ENCODE results near the gene SLIT3.
"Not testable (repeated sequence)": the region's sequence is repeated elsewhere in the genome, so short reads cannot be mapped to it uniquely, and the experiment has no call there.

SLIT3 gene

GRCh38 chr5:168649306-168649705, 651.6 kb downstream of the SLIT3 start:
- Histone ChIP-seq H3K36me3 (ENCODE audit: control insufficient read depth in 1 of 2, insufficient read depth in 2 of 2, low read length in 2 of 2) (no peaks in the 10 kb centered on the region), H3K4me3 (ENCODE audit: low read depth in 1 of 2, low read length in 2 of 2) (no peak overlapping the region)

GRCh38 chr5:168648576-168648975, 652.4 kb downstream of the SLIT3 start:
- no peak overlapping the region for H3K27ac ChIP-seq (ENCODE audit: low read length)
- no peaks in the 10 kb centered on the region for H3K4me1 ChIP-seq (ENCODE audit: control insufficient read depth in 1 of 2, insufficient read depth in 2 of 2, low read length in 2 of 2)
- no peaks in the 10 kb centered on the region for H3K9me3 ChIP-seq (ENCODE audit: control insufficient read depth in 1 of 2, low read length in 2 of 2)
- no peak overlapping the region for H3K4me3 ChIP-seq (ENCODE audit: low read depth in 1 of 2, low read length in 2 of 2)
- H3K27me3 ChIP-seq (ENCODE audit: low read depth, low read length): no peaks in the 10 kb centered on the region
- no peaks in the 10 kb centered on the region for H3K36me3 ChIP-seq (ENCODE audit: control insufficient read depth in 1 of 2, insufficient read depth in 2 of 2, low read length in 2 of 2)

More at GRCh38 chr5:168649306-168649705, 651.6 kb downstream of the SLIT3 start:
- H3K27ac ChIP-seq (ENCODE audit: low read length): no peak overlapping the region
- H3K4me1 ChIP-seq (ENCODE audit: control insufficient read depth in 1 of 2, insufficient read depth in 2 of 2, low read length in 2 of 2): no peaks in the 10 kb centered on the region
- no peaks in the 10 kb centered on the region for H3K27me3 ChIP-seq (ENCODE audit: low read depth, low read length)
- H3K9me3 ChIP-seq (ENCODE audit: control insufficient read depth in 1 of 2, low read length in 2 of 2): no peaks in the 10 kb centered on the region

DNA sequence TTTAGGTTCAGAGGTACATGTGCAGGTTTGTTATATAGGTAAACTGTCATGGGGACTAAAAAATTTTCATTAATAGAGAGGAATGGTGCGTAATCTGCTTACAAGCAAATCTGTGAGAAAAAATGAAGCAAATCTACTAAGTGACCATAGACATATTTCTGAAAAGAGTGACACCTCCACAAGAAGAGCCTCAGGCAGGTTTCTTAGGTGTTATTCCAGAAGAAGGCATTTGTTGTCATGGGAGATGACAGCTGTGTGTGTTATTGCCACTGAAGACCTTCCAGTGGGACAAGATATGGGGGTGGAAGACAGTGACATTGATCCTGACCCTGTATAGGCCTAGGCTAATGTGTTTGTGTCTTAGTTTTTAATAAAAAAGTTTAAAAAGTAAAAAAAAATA, 652.9 kb downstream of the SLIT3 start:
- no peak overlapping the region for H3K27ac ChIP-seq (ENCODE audit: low read length)
- no peaks in the 10 kb centered on the region for H3K27me3 ChIP-seq (ENCODE audit: low read depth, low read length)
- H3K9me3 ChIP-seq (ENCODE audit: control insufficient read depth in 1 of 2, low read length in 2 of 2): no peaks in the 10 kb centered on the region
- no peak overlapping the region for H3K4me3 ChIP-seq (ENCODE audit: low read depth in 1 of 2, low read length in 2 of 2)
- no peaks in the 10 kb centered on the region for H3K4me1 ChIP-seq (ENCODE audit: control insufficient read depth in 1 of 2, insufficient read depth in 2 of 2, low read length in 2 of 2)
- H3K36me3 ChIP-seq (ENCODE audit: control insufficient read depth in 1 of 2, insufficient read depth in 2 of 2, low read length in 2 of 2): no peaks in the 10 kb centered on the region

DNA sequence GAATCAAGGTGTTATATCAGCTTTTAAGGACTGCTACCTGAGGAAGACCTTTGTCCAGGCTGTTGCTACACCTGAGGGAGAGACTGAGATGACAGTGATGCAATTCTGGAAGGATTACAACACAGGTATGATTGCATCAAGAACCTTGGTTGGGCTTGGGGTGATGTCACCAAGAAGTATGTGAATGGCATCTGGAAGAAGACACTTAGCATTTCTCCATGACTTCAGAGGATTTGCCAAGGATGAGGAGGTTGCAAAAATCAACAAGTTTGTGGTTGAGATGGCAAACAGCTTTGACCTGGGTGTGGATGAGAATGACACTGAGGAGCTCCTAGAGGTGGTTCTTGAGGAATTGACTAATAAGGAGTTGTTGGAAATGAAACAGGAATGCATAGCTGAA, 653.9 kb downstream of the SLIT3 start:
- Histone ChIP-seq H3K36me3 (ENCODE audit: control insufficient read depth in 1 of 2, insufficient read depth in 2 of 2, low read length in 2 of 2) (no peaks in the 10 kb centered on the region), H3K27me3 (ENCODE audit: low read depth, low read length) (no peaks in the 10 kb centered on the region), H3K9me3 (ENCODE audit: control insufficient read depth in 1 of 2, low read length in 2 of 2) (no peaks in the 10 kb centered on the region), H3K4me3 (ENCODE audit: low read depth in 1 of 2, low read length in 2 of 2) (no peak overlapping the region), H3K27ac (ENCODE audit: low read length) (no peak overlapping the region), H3K4me1 (ENCODE audit: control insufficient read depth in 1 of 2, insufficient read depth in 2 of 2, low read length in 2 of 2) (no peaks in the 10 kb centered on the region)

DNA sequence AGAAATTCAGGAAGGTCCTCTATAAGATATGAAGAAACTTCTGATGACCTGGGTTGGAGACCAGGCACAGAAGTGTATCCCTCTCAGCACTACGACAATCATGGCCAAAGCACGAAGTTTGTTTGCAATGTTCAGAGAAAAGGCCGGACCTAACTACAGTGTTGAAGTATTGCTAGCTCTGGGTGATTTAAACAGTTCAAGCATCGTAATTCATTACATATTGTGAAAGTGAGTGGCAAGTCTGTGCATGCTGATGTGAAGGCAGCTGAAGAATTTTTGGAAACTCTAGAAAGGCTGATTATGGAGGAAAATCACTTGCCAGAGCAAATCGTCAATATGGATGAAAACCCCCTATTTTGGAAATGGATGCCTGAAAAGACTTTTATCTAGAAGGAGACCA, 654.6 kb downstream of the SLIT3 start:
- Histone ChIP-seq H3K4me3 (ENCODE audit: low read depth in 1 of 2, low read length in 2 of 2) (no peak overlapping the region), H3K9me3 (ENCODE audit: control insufficient read depth in 1 of 2, low read length in 2 of 2) (no peaks in the 10 kb centered on the region), H3K36me3 (ENCODE audit: control insufficient read depth in 1 of 2, insufficient read depth in 2 of 2, low read length in 2 of 2) (no peaks in the 10 kb centered on the region), H3K27ac (ENCODE audit: low read length) (no peak overlapping the region), H3K4me1 (ENCODE audit: control insufficient read depth in 1 of 2, insufficient read depth in 2 of 2, low read length in 2 of 2) (no peaks in the 10 kb centered on the region), H3K27me3 (ENCODE audit: low read depth, low read length) (no peaks in the 10 kb centered on the region)

DNA sequence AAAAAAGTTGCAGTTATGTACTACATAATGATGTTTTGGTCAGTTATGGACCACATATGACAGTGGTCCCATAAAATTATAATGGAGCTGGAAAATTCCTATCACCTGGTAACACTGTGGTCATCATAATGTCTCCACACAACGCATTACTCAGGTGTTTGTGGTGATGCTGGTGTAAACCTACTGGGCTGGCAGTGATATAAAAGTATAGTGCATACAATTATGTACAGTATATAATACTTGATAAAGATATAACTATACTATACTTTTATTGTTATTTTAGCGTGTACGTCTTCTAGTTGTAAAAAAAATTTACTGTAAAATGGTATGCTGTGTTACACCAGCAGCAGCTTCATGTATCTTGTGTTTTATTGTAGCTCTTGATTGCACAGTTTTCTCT, 655.7 kb downstream of the SLIT3 start:
- H3K4me3 ChIP-seq (ENCODE audit: low read depth in 1 of 2, low read length in 2 of 2): no peak overlapping the region
- no peaks in the 10 kb centered on the region for H3K27me3 ChIP-seq (ENCODE audit: low read depth, low read length)
- no peaks in the 10 kb centered on the region for H3K9me3 ChIP-seq (ENCODE audit: control insufficient read depth in 1 of 2, low read length in 2 of 2)
- H3K36me3 ChIP-seq (ENCODE audit: control insufficient read depth in 1 of 2, insufficient read depth in 2 of 2, low read length in 2 of 2): no peaks in the 10 kb centered on the region
- no peaks in the 10 kb centered on the region for H3K4me1 ChIP-seq (ENCODE audit: control insufficient read depth in 1 of 2, insufficient read depth in 2 of 2, low read length in 2 of 2)
- no peak overlapping the region for H3K27ac ChIP-seq (ENCODE audit: low read length)

GRCh38 chr5:168642019-168642418, 658.9 kb downstream of the SLIT3 start:
- no peaks in the 10 kb centered on the region for H3K27me3 ChIP-seq (ENCODE audit: low read depth, low read length)
- H3K36me3 ChIP-seq (ENCODE audit: control insufficient read depth in 1 of 2, insufficient read depth in 2 of 2, low read length in 2 of 2): no peaks in the 10 kb centered on the region
- no peaks in the 10 kb centered on the region for H3K4me1 ChIP-seq (ENCODE audit: control insufficient read depth in 1 of 2, insufficient read depth in 2 of 2, low read length in 2 of 2)
- no peak overlapping the region for H3K27ac ChIP-seq (ENCODE audit: low read length)
- H3K4me3 ChIP-seq (ENCODE audit: low read depth in 1 of 2, low read length in 2 of 2): no peak overlapping the region
- H3K9me3 ChIP-seq (ENCODE audit: control insufficient read depth in 1 of 2, low read length in 2 of 2): no peaks in the 10 kb centered on the region

DNA sequence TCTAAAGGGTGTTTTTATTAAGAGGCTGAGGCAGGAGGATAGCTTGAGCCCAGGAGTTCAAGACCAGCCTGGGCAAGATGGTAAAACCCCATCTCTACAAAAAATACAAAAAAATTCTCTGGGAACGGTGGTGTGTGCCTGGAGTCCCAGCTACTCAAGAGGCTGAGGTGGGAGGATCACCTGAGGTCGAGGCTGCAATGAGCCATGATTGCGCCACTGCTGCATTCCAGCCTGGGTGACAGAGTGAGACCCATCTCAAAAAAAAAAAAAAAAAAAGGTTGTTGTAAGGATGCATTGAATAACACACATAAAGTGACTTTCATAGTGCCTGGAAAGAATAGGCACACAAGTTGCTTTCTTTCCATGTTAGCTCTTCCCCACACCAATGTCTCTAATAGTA, 662.1 kb downstream of the SLIT3 start:
- H3K27ac ChIP-seq (ENCODE audit: low read length); H3K36me3 ChIP-seq (ENCODE audit: control insufficient read depth in 1 of 2, insufficient read depth in 2 of 2, low read length in 2 of 2); H3K4me1 ChIP-seq (ENCODE audit: control insufficient read depth in 1 of 2, insufficient read depth in 2 of 2, low read length in 2 of 2); H3K27me3 ChIP-seq (ENCODE audit: low read depth, low read length); H3K9me3 ChIP-seq (ENCODE audit: control insufficient read depth in 1 of 2, low read length in 2 of 2); H3K4me3 ChIP-seq (ENCODE audit: low read depth in 1 of 2, low read length in 2 of 2): not testable (repeated sequence)

- Histone ChIP-seq H3K36me3 (ENCODE audit: control insufficient read depth in 1 of 2, insufficient read depth in 2 of 2, low read length in 2 of 2) (no peaks in the 10 kb centered on the region), H3K27me3 (ENCODE audit: low read depth, low read length) (no peaks in the 10 kb centered on the region), H3K4me1 (ENCODE audit: control insufficient read depth in 1 of 2, insufficient read depth in 2 of 2, low read length in 2 of 2) (no peaks in the 10 kb centered on the region), H3K27ac (ENCODE audit: low read length) (no peak overlapping the region), H3K4me3 (ENCODE audit: low read depth in 1 of 2, low read length in 2 of 2) (no peak overlapping the region), H3K9me3 (ENCODE audit: control insufficient read depth in 1 of 2, low read length in 2 of 2) (no peaks in the 10 kb centered on the region)
These were observed 663.1 kb downstream of the SLIT3 start for GRCh38 chr5:168637793-168638192.

DNA sequence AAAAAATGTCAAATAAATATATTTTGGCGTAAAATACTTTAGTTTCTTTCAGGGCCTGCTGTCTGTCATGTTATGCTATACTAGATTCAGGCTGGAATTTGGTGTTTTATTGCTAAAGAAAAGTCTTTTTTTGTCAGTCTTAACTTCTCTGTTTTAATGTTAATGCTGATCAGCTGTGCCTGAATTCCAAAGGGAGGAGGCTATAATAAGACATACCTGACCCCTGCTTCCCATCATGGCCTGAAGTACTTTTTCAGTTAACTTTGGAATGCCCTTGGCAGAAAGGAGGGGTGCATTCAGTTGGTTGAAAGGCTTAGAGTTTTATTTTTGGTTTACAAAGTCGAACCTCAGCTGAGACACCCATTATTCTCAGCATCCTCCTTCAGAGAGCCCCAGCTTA, 663.7 kb downstream of the SLIT3 start:
- Histone ChIP-seq H3K36me3 (ENCODE audit: control insufficient read depth in 1 of 2, insufficient read depth in 2 of 2, low read length in 2 of 2) (no peaks in the 10 kb centered on the region), H3K27ac (ENCODE audit: low read length) (no peak overlapping the region), H3K9me3 (ENCODE audit: control insufficient read depth in 1 of 2, low read length in 2 of 2) (no peaks in the 10 kb centered on the region), H3K4me3 (ENCODE audit: low read depth in 1 of 2, low read length in 2 of 2) (no peak overlapping the region), H3K27me3 (ENCODE audit: low read depth, low read length) (no peaks in the 10 kb centered on the region), H3K4me1 (ENCODE audit: control insufficient read depth in 1 of 2, insufficient read depth in 2 of 2, low read length in 2 of 2) (no peaks in the 10 kb centered on the region)

- not testable (repeated sequence) for H3K36me3 ChIP-seq (ENCODE audit: control insufficient read depth in 1 of 2, insufficient read depth in 2 of 2, low read length in 2 of 2); H3K4me3 ChIP-seq (ENCODE audit: low read depth in 1 of 2, low read length in 2 of 2); H3K9me3 ChIP-seq (ENCODE audit: control insufficient read depth in 1 of 2, low read length in 2 of 2); H3K27me3 ChIP-seq (ENCODE audit: low read depth, low read length); H3K27ac ChIP-seq (ENCODE audit: low read length); H3K4me1 ChIP-seq (ENCODE audit: control insufficient read depth in 1 of 2, insufficient read depth in 2 of 2, low read length in 2 of 2)
These were observed 670.0 kb downstream of the SLIT3 start for GRCh38 chr5:168630958-168631357.

GRCh38 chr5:168624850-168625364, 676.0 kb downstream of the SLIT3 start:
- H3K9me3 ChIP-seq (ENCODE audit: control insufficient read depth in 1 of 2, low read length in 2 of 2): no peaks in the 10 kb centered on the region
- H3K27me3 ChIP-seq (ENCODE audit: low read depth, low read length): no peaks in the 10 kb centered on the region
- no peaks in the 10 kb centered on the region for H3K36me3 ChIP-seq (ENCODE audit: control insufficient read depth in 1 of 2, insufficient read depth in 2 of 2, low read length in 2 of 2)
- no peaks in the 10 kb centered on the region for H3K4me1 ChIP-seq (ENCODE audit: control insufficient read depth in 1 of 2, insufficient read depth in 2 of 2, low read length in 2 of 2)
- H3K27ac ChIP-seq (ENCODE audit: low read length): no peak overlapping the region
- H3K4me3 ChIP-seq (ENCODE audit: low read depth in 1 of 2, low read length in 2 of 2): no peak overlapping the region
